ENCODE measurements around the gene DUSP14. TPM values are rescaled to one million over a fixed set of nuclear protein-coding genes. Genes with fewer than 3 reads are reported as not detected.

DUSP14 gene
- total and polyA plus RNA-seq, 9 of the 15 experiments (the other 6 are each of a cell fraction or from before 2014, with no cell fraction given): 20.2 to 74.0 (median 31.8) TPM

GRCh38 chr17:37488009-37488604 lies 1.6 kb upstream of the DUSP14 start (continued):
- TF ChIP-seq RBM17 (IDR thresholded peaks at IDR 0.05; ENCODE audit: borderline replicate concordance, low read depth, low read length): no peak
- no peak for TF ChIP-seq ESRRB (CRISPR knock-in tag; IDR thresholded peaks at IDR 0.05; ENCODE audit: borderline replicate concordance)
- peak; percentile 70; the same call in 1 of the 2 replicates for TF ChIP-seq TEAD4 (IDR thresholded peaks at IDR 0.05; ENCODE audit: low read length)
- no peak for TF ChIP-seq TEAD4 (CRISPR knock-in tag; IDR thresholded peaks at IDR 0.05; ENCODE audit: borderline replicate concordance)
- no peak for TF ChIP-seq NR0B1 (IDR thresholded peaks at IDR 0.05; ENCODE audit: partially characterized antibody)
- TF ChIP-seq POLR2AphosphoS5 (IDR thresholded peaks at IDR 0.05; ENCODE audit: control insufficient read depth, insufficient read depth, low read depth, low read length): no peak
- no peak for TF ChIP-seq BRD9 (IDR thresholded peaks at IDR 0.05; ENCODE audit: low read depth, partially characterized antibody)
- TF ChIP-seq FOXA3 (CRISPR knock-in tag; conservative IDR thresholded peaks at IDR 0.05 in 1 of 2, IDR thresholded peaks at IDR 0.05 in 1 of 2): peak; percentile 8 to 45; a peak in 1 of 4 replicates
- TF ChIP-seq ZBTB2 (IDR thresholded peaks at IDR 0.05): no peak
- TF ChIP-seq JUND (IDR thresholded peaks at IDR 0.05; ENCODE audit: borderline replicate concordance, low read depth, low read length): no peak
- TF ChIP-seq JUND (tag; IDR thresholded peaks at IDR 0.05; ENCODE audit: borderline replicate concordance, low read depth, low read length): peak; percentile 61; the same call in 1 of the 3 replicates
- TF ChIP-seq NFE2L1 (tag; IDR thresholded peaks at IDR 0.05; ENCODE audit: borderline replicate concordance, low read depth): peak; percentile 43; the same call in 1 of the 2 replicates
- TF ChIP-seq MAFG (tag; conservative IDR thresholded peaks at IDR 0.05): peak; percentile 89
- peak; percentile 73; the same call in 1 of the 2 replicates for TF ChIP-seq SPI1 (IDR thresholded peaks at IDR 0.05; ENCODE audit: borderline replicate concordance, low read depth, low read length)
- peak; percentile 85 for TF ChIP-seq BACH1 (tag; IDR thresholded peaks at IDR 0.05)
- no peak for TF ChIP-seq FOXP1 (CRISPR knock-in tag; IDR thresholded peaks at IDR 0.05)
- peak; percentile 35; the same call in 1 of the 2 replicates for TF ChIP-seq FOSL1 (tag; conservative IDR thresholded peaks at IDR 0.05)
- TF ChIP-seq CBX3 (IDR thresholded peaks at IDR 0.05; ENCODE audit: borderline replicate concordance in 1 of 2, low read length in 2 of 2): no peak
- no peak for TF ChIP-seq ZZZ3 (IDR thresholded peaks at IDR 0.05)
- TF ChIP-seq SMARCA4 (IDR thresholded peaks at IDR 0.05): peak; percentile 75
- peak; percentile 95 for TF ChIP-seq ZNF316 (IDR thresholded peaks at IDR 0.05)
- TF ChIP-seq PKNOX1 (IDR thresholded peaks at IDR 0.05): peak; percentile 52
- TF ChIP-seq KDM1A (IDR thresholded peaks at IDR 0.05): peak; percentile 57 to 61; a peak in 2 of 4 replicates
- TF ChIP-seq CXXC5 (CRISPR knock-in tag; IDR thresholded peaks at IDR 0.05): no peak
- no peak for TF ChIP-seq GABPB2 (CRISPR knock-in tag; conservative IDR thresholded peaks at IDR 0.05)
